Measurements from ENCODE around the gene SEC31B. TPM values are rescaled to one million over a fixed set of nuclear protein-coding genes. Genes with fewer than 3 reads are reported as not detected.
A peak's percentile ranks its signal among the peaks of the same experiment; 100 is the strongest.

SEC31B gene
- total and polyA plus RNA-seq, 12 donors: 2.8 to 85.1 (median 8.3) TPM

DNA sequence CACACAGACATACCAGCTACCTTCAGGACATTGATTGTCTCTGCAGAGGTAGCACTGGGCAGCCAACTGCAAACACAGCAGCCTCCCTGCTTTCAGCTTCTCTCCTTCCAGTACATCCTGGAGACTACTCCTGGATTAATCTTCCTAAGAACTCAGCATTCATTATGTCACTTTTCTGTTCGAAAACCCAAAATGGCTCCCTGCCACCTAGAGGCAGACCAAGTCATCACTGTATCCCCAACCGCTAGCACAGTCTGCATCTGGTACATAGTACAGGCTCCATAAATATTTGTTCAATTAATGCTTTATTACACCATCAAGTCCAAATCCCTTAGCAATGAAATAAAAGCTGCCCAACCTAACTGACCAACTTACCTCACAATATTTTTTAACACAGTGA lies 5.0 kb upstream of the SEC31B start:
- 79 to 88% (median 86%) methylated on average over 2 of the region's 2 CpGs for WGBS, 4 donors
- no peak overlapping the region for H3K4me3 ChIP-seq
- H3K36me3 ChIP-seq (replicated peaks in 1 of 2): peaks cover 0 to 42% of the 10 kb centered on the region in 2 donors
- H3K4me1 ChIP-seq (replicated peaks in 1 of 2): peaks cover 18 to 29% of the 10 kb centered on the region in 2 donors
- no peak for DNase-seq
- intact Hi-C loops (cut with DNase I): loop anchor here in 1 of 2 donors (10.0 kb wide), 1 partner anchor 190 kb away; the partner anchor contains the start of gene PKD2L1
- H3K27me3 ChIP-seq: no peaks in the 10 kb centered on the region
- H3K9me3 ChIP-seq (replicated peaks in 1 of 3): no peaks in the 10 kb centered on the region
- TF ChIP-seq, protein P1, sequence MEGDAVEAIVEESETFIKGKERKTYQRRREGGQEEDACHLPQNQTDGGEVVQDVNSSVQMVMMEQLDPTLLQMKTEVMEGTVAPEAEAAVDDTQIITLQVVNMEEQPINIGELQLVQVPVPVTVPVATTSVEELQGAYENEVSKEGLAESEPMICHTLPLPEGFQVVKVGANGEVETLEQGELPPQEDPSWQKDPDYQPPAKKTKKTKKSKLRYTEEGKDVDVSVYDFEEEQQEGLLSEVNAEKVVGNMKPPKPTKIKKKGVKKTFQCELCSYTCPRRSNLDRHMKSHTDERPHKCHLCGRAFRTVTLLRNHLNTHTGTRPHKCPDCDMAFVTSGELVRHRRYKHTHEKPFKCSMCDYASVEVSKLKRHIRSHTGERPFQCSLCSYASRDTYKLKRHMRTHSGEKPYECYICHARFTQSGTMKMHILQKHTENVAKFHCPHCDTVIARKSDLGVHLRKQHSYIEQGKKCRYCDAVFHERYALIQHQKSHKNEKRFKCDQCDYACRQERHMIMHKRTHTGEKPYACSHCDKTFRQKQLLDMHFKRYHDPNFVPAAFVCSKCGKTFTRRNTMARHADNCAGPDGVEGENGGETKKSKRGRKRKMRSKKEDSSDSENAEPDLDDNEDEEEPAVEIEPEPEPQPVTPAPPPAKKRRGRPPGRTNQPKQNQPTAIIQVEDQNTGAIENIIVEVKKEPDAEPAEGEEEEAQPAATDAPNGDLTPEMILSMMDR (IDR thresholded peaks at IDR 0.05): no peak
- TF ChIP-seq POLR2A (IDR thresholded peaks at IDR 0.05): no peak
- H3K27ac ChIP-seq: no peak overlapping the region

DNA sequence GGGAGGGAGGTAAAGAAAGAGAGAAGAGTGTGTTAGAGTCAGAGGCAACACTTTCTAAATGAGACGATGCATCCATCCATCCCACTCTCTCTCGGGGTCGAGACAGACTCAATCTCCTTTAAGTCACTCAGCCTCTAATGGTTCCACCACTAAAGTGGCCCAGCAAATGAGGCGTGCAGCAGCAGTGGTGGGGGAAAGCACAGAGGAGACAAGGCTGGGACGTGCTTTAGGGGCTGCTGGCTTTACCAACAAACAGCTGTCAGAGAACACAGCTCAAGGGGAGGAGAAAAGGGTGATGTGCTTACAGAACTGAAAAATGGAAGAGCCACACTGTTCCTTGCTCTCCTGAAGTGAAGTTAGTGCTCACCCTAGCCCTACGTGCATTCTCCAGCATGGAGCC lies 4.5 kb upstream of the SEC31B start:
- intact Hi-C loops (cut with DNase I): loop anchor here in 1 of 2 donors (10.0 kb wide), 1 partner anchor 189 kb away; the partner anchor contains the start of gene PKD2L1
- no peak overlapping the region for H3K27ac ChIP-seq
- no peak for DNase-seq
- no peaks in the 10 kb centered on the region for H3K9me3 ChIP-seq (replicated peaks in 1 of 3)
- no peak overlapping the region for H3K4me3 ChIP-seq
- WGBS, 4 donors: 88 to 93% (median 92%) methylated on average over 6 of the region's 6 CpGs
- no peak for TF ChIP-seq POLR2A (IDR thresholded peaks at IDR 0.05)
- TF ChIP-seq, protein P1 (IDR thresholded peaks at IDR 0.05): no peak
- peaks cover 18 to 32% of the 10 kb centered on the region in 2 donors for H3K4me1 ChIP-seq (replicated peaks in 1 of 2)
- peaks cover 0 to 42% of the 10 kb centered on the region in 2 donors for H3K36me3 ChIP-seq (replicated peaks in 1 of 2)
- no peaks in the 10 kb centered on the region for H3K27me3 ChIP-seq

DNA sequence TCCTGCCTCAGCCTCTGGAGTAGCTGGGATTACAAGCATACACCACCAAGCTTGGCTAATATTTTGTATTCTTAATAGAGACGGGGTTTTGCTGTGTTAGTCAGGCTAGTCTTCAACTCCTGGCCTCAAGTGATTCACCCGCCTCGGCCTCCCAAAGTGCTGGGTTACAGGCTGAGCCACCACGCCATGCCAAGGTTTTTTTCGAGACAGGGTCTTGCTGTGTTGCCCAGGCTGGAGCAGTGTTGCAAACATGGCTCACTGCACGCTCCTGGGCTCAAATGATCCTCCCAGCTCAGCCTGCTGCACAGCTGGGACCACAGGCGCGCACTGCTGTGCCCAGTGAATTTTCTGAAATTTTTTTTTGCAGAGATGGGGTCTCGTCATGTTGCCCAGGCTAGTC lies 3.3 kb upstream of the SEC31B start:
- Histone ChIP-seq H3K4me3 (no peak overlapping the region), H3K27ac (peak overlapping the region in 1 of 5 donors; percentile 28), H3K36me3 (replicated peaks in 1 of 2) (peaks cover 0 to 42% of the 10 kb centered on the region in 2 donors), H3K27me3 (no peaks in the 10 kb centered on the region), H3K9me3 (replicated peaks in 1 of 3) (no peaks in the 10 kb centered on the region), H3K4me1 (replicated peaks in 1 of 2) (peaks cover 5 to 22% of the 10 kb centered on the region in 2 donors)
- DNase-seq: peak in 5 of 7 donors; percentile 42 to 57 (median 47)
- no peak for TF ChIP-seq POLR2A (IDR thresholded peaks at IDR 0.05)
- TF ChIP-seq, protein P1 (IDR thresholded peaks at IDR 0.05): no peak
- intact Hi-C loops (cut with DNase I): loop anchor here in 1 of 2 donors (10.0 kb wide), 1 partner anchor 188 kb away; the partner anchor contains the start of gene PKD2L1
- WGBS, 4 donors: 70 to 93% (median 75%) methylated on average over 5 to 9 of the region's 9 CpGs

DNA sequence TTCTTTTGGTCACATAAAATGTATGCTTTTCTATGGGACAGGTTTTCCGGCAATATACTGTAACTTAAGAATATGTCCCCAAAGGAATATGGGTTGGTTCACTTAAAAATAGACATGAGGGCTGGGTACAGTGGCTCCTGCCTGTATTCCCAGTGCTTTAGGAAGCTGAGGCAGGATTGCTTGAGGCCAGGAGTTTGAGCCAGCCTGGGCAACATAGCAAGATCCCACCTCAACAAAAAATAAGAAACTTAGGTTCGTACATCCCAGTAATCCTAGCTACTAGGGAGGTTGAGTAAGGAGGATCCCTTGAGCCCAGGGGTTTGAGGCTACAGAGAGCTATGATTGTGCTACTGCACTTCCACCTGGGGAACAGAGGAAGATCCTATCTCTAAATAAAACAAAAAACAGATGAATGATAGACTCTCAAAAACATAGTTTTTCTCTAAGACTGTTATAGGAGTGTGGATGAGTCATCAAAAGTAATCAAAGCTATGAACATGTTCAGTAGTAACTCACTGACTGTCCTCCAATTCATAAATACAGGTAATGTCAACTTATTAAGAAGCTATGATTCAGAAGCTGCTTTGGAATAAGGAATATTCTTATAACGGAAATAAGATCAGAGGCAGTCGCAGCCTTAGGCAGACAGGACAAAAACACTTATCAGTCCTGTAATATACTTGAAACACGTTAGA lies 2.6 kb upstream of the SEC31B start:
- H3K27me3 ChIP-seq: no peaks in the 10 kb centered on the region
- 60 to 71% (median 66%) methylated on average over 5 of the region's 5 CpGs for WGBS, 4 donors
- H3K9me3 ChIP-seq (replicated peaks in 1 of 3): no peaks in the 10 kb centered on the region
- intact Hi-C loops (cut with DNase I): loop anchor here in 1 of 2 donors (10.0 kb wide), 1 partner anchor 187 kb away; the partner anchor contains the start of gene PKD2L1
- no peak for DNase-seq
- no peak for TF ChIP-seq POLR2A (IDR thresholded peaks at IDR 0.05)
- TF ChIP-seq, protein P1 (IDR thresholded peaks at IDR 0.05): no peak
- H3K4me3 ChIP-seq: no peak overlapping the region
- peaks cover 0 to 41% of the 10 kb centered on the region in 2 donors for H3K36me3 ChIP-seq (replicated peaks in 1 of 2)
- peaks cover 0 to 17% of the 10 kb centered on the region in 2 donors for H3K4me1 ChIP-seq (replicated peaks in 1 of 2)
- peak overlapping the region in 1 of 5 donors; percentile 28 for H3K27ac ChIP-seq
